Esophagus squamous epithelium (tissue), 5 donors: ENCODE results near the gene CARS2. TPM values are rescaled to one million over a fixed set of nuclear protein-coding genes. Genes with fewer than 3 reads are reported as not detected.

Source experiments
- DNase-seq: peaks from one replicate; lab custom pipeline; 2025; lab: John Stamatoyannopoulos, UW
- H3K27ac ChIP-seq, 4 donors: fragments of 200-600 bp; sonication (generic); one replicate each; pipeline ENCODE4 v1.5.1; 2016 to 2019; ENCODE audit warnings: mild to moderate bottlenecking in 1 of 4
- H3K27me3 ChIP-seq, 4 donors: fragments of 200-600 bp; sonication (generic); 1 replicate in 3 of 4; 2 replicates in 1 of 4; pipeline versions ENCODE4 v1.5.1 to v1.6.0; 2017 to 2021; ENCODE audit warnings: antibody characterized with exemption in 1 of 4
- H3K36me3 ChIP-seq, 3 donors: fragments of 200-600 bp; sonication (generic); one replicate each; pipeline ENCODE4 v1.5.1; 2016 to 2019
- H3K4me1 ChIP-seq, 3 donors: fragments of 200-600 bp; sonication (generic); one replicate each; pipeline ENCODE4 v1.5.1; 2017 to 2019
- H3K4me3 ChIP-seq, 4 donors: fragments of 200-600 bp; sonication (generic); 1 replicate in 3 of 4; 2 replicates in 1 of 4; pipeline ENCODE4 v1.5.1; 2016 to 2019; ENCODE audit warnings: mild to moderate bottlenecking in 2 of 4, moderate library complexity in 1 of 4
- H3K9me3 ChIP-seq, 3 donors: fragments of 200-600 bp; sonication (generic); one replicate each; pipeline ENCODE4 v1.5.1; 2016 to 2019
- POLR2A ChIP-seq, 4 donors: fragments of 450-650 bp; IDR thresholded peaks; one replicate each; pipeline ENCODE4 v1.6.1; 2017; ENCODE audit warnings: antibody characterized with exemption in 4 of 4, mild to moderate bottlenecking in 4 of 4, moderate library complexity in 3 of 4
- WGBS, 2 donors: methylation state at CpG; one replicate each; pipeline ENCODE4 v1.1.5; 2018; 5-methylcytosine and 5-hydroxymethylcytosine counted together
- intact Hi-C: fragments of 100-400 bp; cut with DNase I; formaldehyde crosslinking; loops from one replicate; pipeline ENCODE4 v1.15.0; 2022
- total RNA-seq, 4 donors: library from RNA; depleted of rRNA; stranded (reverse); fragments of >200 nt; gene quantifications; one replicate each; pipeline ENCODE4 v1.1.0, GENCODE V29; 2016
- TF ChIP-seq, protein P1 (sequence below), 6 experiments: fragments of 450-650 bp in 4 of 6; fragments of 200-600 bp in 2 of 6; sonication (generic) in 2 of 6; IDR thresholded peaks; one replicate each; pipeline ENCODE4 v1.5.1; 2016 to 2019; ENCODE audit warnings: antibody characterized with exemption in 6 of 6, mild to moderate bottlenecking in 4 of 6, moderate library complexity in 4 of 6
- donor health status: DM: yes; HTN: yes; CAD: no.

The CARS2 gene
- total RNA-seq, 4 donors from 2014 or later = 24.9 to 54.9 (median 33.5) TPM

GRCh38 chr13:110700641-110701040 is 5.3 kb downstream of the CARS2 start:
- Histone ChIP-seq H3K4me3 (no peak overlapping the region), H3K4me1 (peaks cover 12 to 37% (median 23%) of the 10 kb centered on the region in 3 donors), H3K36me3 (peaks cover 8 to 79% (median 24%) of the 10 kb centered on the region in 3 donors), H3K27ac (no peak overlapping the region), H3K9me3 (no peaks in the 10 kb centered on the region), H3K27me3 (no peaks in the 10 kb centered on the region)
- DNase-seq = no peak
- intact Hi-C loops = loop anchor here (10.0 kb wide), 1 partner anchor 214 kb away; the partner anchor contains the start of gene ANKRD10
- WGBS, 2 donors = 78% methylated on average over 8 of the region's 8 CpGs
- TF ChIP-seq POLR2A (IDR thresholded peaks at IDR 0.05) = no peak
- TF ChIP-seq, protein P1, sequence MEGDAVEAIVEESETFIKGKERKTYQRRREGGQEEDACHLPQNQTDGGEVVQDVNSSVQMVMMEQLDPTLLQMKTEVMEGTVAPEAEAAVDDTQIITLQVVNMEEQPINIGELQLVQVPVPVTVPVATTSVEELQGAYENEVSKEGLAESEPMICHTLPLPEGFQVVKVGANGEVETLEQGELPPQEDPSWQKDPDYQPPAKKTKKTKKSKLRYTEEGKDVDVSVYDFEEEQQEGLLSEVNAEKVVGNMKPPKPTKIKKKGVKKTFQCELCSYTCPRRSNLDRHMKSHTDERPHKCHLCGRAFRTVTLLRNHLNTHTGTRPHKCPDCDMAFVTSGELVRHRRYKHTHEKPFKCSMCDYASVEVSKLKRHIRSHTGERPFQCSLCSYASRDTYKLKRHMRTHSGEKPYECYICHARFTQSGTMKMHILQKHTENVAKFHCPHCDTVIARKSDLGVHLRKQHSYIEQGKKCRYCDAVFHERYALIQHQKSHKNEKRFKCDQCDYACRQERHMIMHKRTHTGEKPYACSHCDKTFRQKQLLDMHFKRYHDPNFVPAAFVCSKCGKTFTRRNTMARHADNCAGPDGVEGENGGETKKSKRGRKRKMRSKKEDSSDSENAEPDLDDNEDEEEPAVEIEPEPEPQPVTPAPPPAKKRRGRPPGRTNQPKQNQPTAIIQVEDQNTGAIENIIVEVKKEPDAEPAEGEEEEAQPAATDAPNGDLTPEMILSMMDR (IDR thresholded peaks at IDR 0.05) = no peak

- Histone ChIP-seq H3K36me3 (peaks cover 8 to 83% (median 24%) of the 10 kb centered on the region in 3 donors), H3K4me3 (no peak overlapping the region), H3K27ac (no peak overlapping the region), H3K27me3 (no peaks in the 10 kb centered on the region), H3K9me3 (no peaks in the 10 kb centered on the region), H3K4me1 (peaks cover 9 to 32% (median 22%) of the 10 kb centered on the region in 3 donors)
- intact Hi-C loops = loop anchor here (10.0 kb wide), 1 partner anchor 215 kb away; the partner anchor contains the start of gene ANKRD10
- TF ChIP-seq POLR2A (IDR thresholded peaks at IDR 0.05) = no peak
- TF ChIP-seq, protein P1 (IDR thresholded peaks at IDR 0.05) = no peak
- DNase-seq = no peak
- 89 to 93% methylated on average over 14 of the region's 14 CpGs for WGBS, 2 donors
Measured at GRCh38 chr13:110700186-110700585, 5.7 kb downstream of the CARS2 start.

DNA sequence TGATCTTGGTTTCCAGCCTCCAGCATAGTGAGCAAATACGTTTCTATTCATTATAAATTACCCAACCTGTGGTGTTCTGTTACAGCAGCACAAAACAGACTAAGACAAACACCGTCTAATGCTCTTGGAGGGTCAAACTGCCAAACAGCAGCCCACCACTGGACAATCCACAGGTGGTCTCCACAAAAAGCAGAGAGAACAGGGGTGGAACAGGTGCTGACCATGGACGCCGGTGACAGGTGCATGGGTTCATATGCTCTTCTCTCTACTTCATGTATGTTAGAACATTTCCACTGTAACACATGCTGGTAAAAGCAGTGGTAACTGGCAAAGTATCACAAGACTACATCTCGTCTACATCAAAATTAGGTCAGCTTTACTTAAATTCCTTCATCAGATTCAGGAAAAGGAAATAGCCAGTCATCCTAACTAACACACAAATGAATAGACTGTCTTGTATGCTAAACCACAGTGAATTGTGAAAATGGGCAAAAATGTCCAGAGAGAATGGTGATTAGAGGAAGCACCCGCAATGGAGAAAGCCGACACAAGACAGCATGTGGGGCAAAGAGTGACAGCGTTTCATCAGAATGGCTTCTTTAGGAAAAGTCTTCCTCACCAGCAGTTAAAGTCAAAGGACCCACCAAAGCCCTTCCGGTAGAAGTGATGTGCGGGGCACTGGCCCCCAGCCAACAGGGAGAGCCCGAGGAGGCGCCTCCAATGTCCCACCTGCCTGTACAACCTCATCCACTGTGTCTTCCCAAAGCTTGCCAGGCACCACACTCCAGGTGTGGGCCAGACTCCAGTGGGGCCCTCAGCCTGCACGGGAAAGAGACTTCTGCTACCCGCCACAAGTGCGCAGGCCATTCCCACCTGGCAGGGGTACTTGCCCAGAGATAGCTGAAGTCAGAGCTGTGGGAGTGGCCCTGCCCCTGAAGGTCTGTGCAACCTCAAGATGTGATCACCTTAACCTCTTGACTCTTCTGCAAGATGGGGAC is 6.5 kb downstream of the CARS2 start:
- TF ChIP-seq, protein P1 (IDR thresholded peaks at IDR 0.05) = no peak
- TF ChIP-seq POLR2A (IDR thresholded peaks at IDR 0.05) = no peak
- 74 to 86% methylated on average over 8 to 11 of the region's 15 CpGs for whole genome bisulfite sequencing, 2 donors
- Histone ChIP-seq H3K4me1 (peaks cover 2 to 25% (median 15%) of the 10 kb centered on the region in 3 donors), H3K9me3 (no peaks in the 10 kb centered on the region), H3K36me3 (peaks cover 8 to 91% (median 24%) of the 10 kb centered on the region in 3 donors), H3K27ac (no peak overlapping the region), H3K27me3 (no peaks in the 10 kb centered on the region), H3K4me3 (no peak overlapping the region)
- intact Hi-C loops = loop anchor here (10.0 kb wide), 1 partner anchor 215 kb away; the partner anchor contains the start of gene ANKRD10
- no peak for DNase-seq

DNA sequence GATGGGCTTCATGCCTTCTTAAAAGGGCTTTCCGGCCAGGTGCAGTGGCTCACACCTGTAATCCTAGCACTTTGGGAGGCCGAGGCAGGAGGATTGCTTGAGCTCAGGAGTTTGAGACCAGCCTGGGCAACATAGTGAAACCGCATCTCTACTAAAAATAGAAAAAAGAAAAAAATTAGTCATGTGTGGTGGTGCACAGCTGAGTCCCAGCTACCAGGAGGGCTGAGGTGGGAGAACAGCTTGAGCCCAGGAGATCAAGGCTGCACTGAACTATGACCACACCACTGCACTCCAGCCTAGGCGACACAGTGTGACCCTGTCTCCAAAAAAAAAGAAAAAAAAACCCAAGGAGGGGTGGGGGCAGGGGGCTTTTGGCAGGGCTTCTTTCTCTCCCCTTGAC is 7.2 kb downstream of the CARS2 start:
- H3K27me3 ChIP-seq = no peaks in the 10 kb centered on the region
- 76 to 93% methylated on average over 4 of the region's 4 CpGs for WGBS, 2 donors
- no peak overlapping the region for H3K27ac ChIP-seq
- TF ChIP-seq, protein P1 (IDR thresholded peaks at IDR 0.05) = no peak
- TF ChIP-seq POLR2A (IDR thresholded peaks at IDR 0.05) = no peak
- DNase-seq = no peak
- intact Hi-C loops = no loop called here
- H3K4me1 ChIP-seq = peaks cover 0 to 17% (median 13%) of the 10 kb centered on the region in 3 donors
- no peaks in the 10 kb centered on the region for H3K9me3 ChIP-seq
- no peak overlapping the region for H3K4me3 ChIP-seq
- peaks cover 8 to 95% (median 28%) of the 10 kb centered on the region in 3 donors for H3K36me3 ChIP-seq

GRCh38 chr13:110697842-110698241 is 8.1 kb downstream of the CARS2 start:
- DNase-seq = no peak
- TF ChIP-seq, protein P1 (IDR thresholded peaks at IDR 0.05) = no peak
- TF ChIP-seq POLR2A (IDR thresholded peaks at IDR 0.05) = no peak
- intact Hi-C loops = no loop called here
- 78 to 82% methylated on average over 4 of the region's 4 CpGs for WGBS, 2 donors
- Histone ChIP-seq H3K36me3 (peaks cover 8 to 93% (median 28%) of the 10 kb centered on the region in 3 donors), H3K9me3 (no peaks in the 10 kb centered on the region), H3K4me1 (peaks cover 0 to 9% (median 8%) of the 10 kb centered on the region in 3 donors), H3K27me3 (no peaks in the 10 kb centered on the region), H3K27ac (no peak overlapping the region), H3K4me3 (no peak overlapping the region)
